Endodermal cell (in vitro differentiated cells): ENCODE data around the gene CFAP61. TPM values are rescaled to one million over a fixed set of nuclear protein-coding genes. Genes with fewer than 3 reads are reported as not detected.

Source experiments
- DNase-seq: peaks from one replicate; pipeline ENCODE4 v3.0.0-alpha.2; 2017
- H3K27ac ChIP-seq: 2 replicates; pipeline ENCODE4 v1.5.1; 2013; ENCODE audit warnings: mild to moderate bottlenecking, low read depth, low read length, moderate library complexity
- H3K27me3 ChIP-seq: 2 replicates; pipeline ENCODE4 v1.6.1; 2013; ENCODE audit warnings: mild to moderate bottlenecking, low read length, moderate library complexity; ENCODE audit not compliant: insufficient read depth, control insufficient read depth, poor library complexity, severe bottlenecking
- H3K36me3 ChIP-seq: 2 replicates; pipeline ENCODE4 v1.7.0; 2013; ENCODE audit warnings: mild to moderate bottlenecking, low read length, moderate library complexity; ENCODE audit not compliant: control insufficient read depth, insufficient read depth
- H3K4me1 ChIP-seq: one replicate; pipeline ENCODE4 v1.7.0; 2013; ENCODE audit warnings: low read length; ENCODE audit not compliant: control insufficient read depth, insufficient read depth
- H3K4me3 ChIP-seq: 2 replicates; pipeline ENCODE4 v1.5.1; 2013; ENCODE audit warnings: mild to moderate bottlenecking, low read length, moderate library complexity
- H3K9ac ChIP-seq: 2 replicates; pipeline ENCODE4 v1.6.1; 2013; ENCODE audit warnings: mild to moderate bottlenecking, low read length, moderate library complexity; ENCODE audit not compliant: poor library complexity, severe bottlenecking; ENCODE audit errors: extremely low read depth
- H3K9me3 ChIP-seq: 2 replicates; pipeline ENCODE4 v1.6.1; 2013; ENCODE audit warnings: mild to moderate bottlenecking, low read length, moderate library complexity; ENCODE audit not compliant: control insufficient read depth
- H3K27ac Mint-ChIP-seq: 2 replicates; pipeline ENCODE4 v1.8.0; 2020; ENCODE audit warnings: mixed read lengths
- H3K27me3 Mint-ChIP-seq: 2 replicates; pipeline ENCODE4 v1.8.0; 2021; ENCODE audit warnings: mild to moderate bottlenecking, mixed read lengths; ENCODE audit not compliant: insufficient read depth
- H3K36me3 Mint-ChIP-seq: 2 replicates; pipeline ENCODE4 v1.8.0; 2020; ENCODE audit warnings: low read depth, mixed read lengths
- H3K4me1 Mint-ChIP-seq: 2 replicates; pipeline ENCODE4 v1.8.0; 2020; ENCODE audit warnings: mixed read lengths
- H3K4me3 Mint-ChIP-seq: 2 replicates; pipeline ENCODE4 v1.8.0; 2020; ENCODE audit warnings: mild to moderate bottlenecking, moderate library complexity, mixed read lengths
- H3K9me3 Mint-ChIP-seq: 2 replicates; pipeline ENCODE4 v1.8.0; 2020; ENCODE audit warnings: mild to moderate bottlenecking, mixed read lengths
- CTCF ChIP-seq: fragments of 200-600 bp; sonication (generic); conservative IDR thresholded peaks from 2 replicates; pipeline ENCODE4 v1.5.0; 2021; ENCODE audit warnings: antibody characterized with exemption, mild to moderate bottlenecking
- WGBS, 2 experiments: methylation state at CpG; one replicate each; pipeline versions ENCODE4 v1.1.5 to v1.1.7; 2013; ENCODE audit warnings: missing lambda C conversion rate in 2 of 2, mixed read lengths in 1 of 2; ENCODE audit not compliant: insufficient coverage in 1 of 2, insufficient read length in 1 of 2; 5-methylcytosine and 5-hydroxymethylcytosine counted together
- total RNA-seq, 2 donors: library from RNA; stranded (reverse); fragmentation: NEBNext Ultra II Directional in 1 of 2; extraction: Animal tissue kit (Norgen Biotek cat#: 25700) in 1 of 2; gene quantifications; 2 replicates in 1 of 2; 3 replicates in 1 of 2; pipeline ENCODE4 v1.2.1, GENCODE V29; 2021

The CFAP61 gene
- total RNA-seq, 2 donors from 2014 or later, result 0.64 to 0.73 TPM

- peak overlapping the region; percentile 90 for H3K27ac ChIP-seq
- peak; percentile 76 for DNase-seq
- TF ChIP-seq CTCF, result no peak
- Mint-ChIP-seq H3K27ac (no peak overlapping the region), H3K27me3 (peaks cover 88% of the 10 kb centered on the region), H3K4me1 (peaks cover 18% of the 10 kb centered on the region), H3K36me3 (no peaks in the 10 kb centered on the region), H3K4me3 (peak overlapping the region; percentile 44), H3K9me3 (no peaks in the 10 kb centered on the region)
- H3K36me3 ChIP-seq, result no peaks in the 10 kb centered on the region
- peaks cover 94% of the 10 kb centered on the region for H3K27me3 ChIP-seq
- no peaks in the 10 kb centered on the region for H3K4me1 ChIP-seq
- H3K9me3 ChIP-seq, result no peaks in the 10 kb centered on the region
- WGBS, 2 experiments, result 1 to 2% methylated on average over 37 to 63 of the region's 63 CpGs
- no peak overlapping the region for H3K4me3 ChIP-seq
- H3K9ac ChIP-seq, result no peak overlapping the region
Measured at GRCh38 chr20:20366876-20367574, 314.7 kb downstream of the CFAP61 start.

DNA sequence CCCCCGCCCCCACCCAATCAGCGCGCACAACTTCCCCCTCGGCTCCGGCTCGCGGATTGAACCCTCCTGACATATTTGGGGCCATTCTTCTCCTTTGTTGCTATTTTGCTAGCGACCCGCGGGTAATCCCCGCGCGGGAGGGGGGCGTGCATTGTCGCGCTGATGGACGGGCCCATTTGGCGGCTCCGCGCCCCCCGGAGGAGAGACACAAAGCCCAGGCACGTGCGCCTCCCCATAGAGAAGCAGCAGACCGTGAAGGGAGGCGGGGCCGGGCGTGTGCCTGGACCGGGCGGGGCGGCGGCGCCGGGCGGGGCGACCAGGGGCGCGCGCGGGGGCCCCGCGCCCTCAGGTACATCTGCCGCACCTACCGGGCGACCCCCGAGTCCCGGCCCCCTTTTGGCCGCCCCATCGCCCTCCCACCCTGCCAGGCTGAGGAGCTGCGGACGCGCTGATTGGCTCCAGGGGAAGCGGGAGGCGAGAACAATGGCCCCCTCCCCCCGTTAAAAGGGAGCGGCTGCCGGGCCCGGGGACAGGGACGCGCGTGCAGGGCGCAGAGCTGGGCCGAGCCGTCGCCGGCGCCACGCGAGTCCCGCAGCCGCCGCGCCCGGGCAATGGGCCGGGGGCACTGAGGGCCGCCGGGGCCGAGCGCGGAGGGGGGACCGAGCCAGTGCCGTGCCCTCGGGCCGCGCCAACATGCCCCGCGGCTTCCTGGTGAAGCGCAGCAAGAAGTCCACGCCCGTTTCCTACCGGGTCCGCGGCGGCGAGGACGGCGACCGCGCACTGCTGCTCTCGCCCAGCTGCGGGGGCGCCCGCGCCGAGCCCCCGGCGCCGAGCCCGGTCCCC, 315.5 kb downstream of the CFAP61 start, which contains the start of gene INSM1:
TSS of gene INSM1 (plus strand) at position 530 of the 843 bp plus-strand sequence. CDS start at position 694, 164 bp downstream.
- Histone ChIP-seq H3K9me3 (no peaks in the 10 kb centered on the region), H3K27me3 (peaks cover 94% of the 10 kb centered on the region), H3K4me3 (no peak within 1 kb of the TSS), H3K4me1 (no peaks in the 10 kb centered on the region), H3K36me3 (no peaks in the 10 kb centered on the region), H3K9ac (no peak within 1 kb of the TSS), H3K27ac (peak within 1 kb of the TSS; percentile 90)
- Mint-ChIP-seq H3K36me3 (no peaks in the 10 kb centered on the region), H3K4me3 (peak within 1 kb of the TSS; percentile 44), H3K9me3 (no peaks in the 10 kb centered on the region), H3K27ac (no peak within 1 kb of the TSS), H3K27me3 (peaks cover 88% of the 10 kb centered on the region), H3K4me1 (peaks cover 15% of the 10 kb centered on the region)
- no peak for TF ChIP-seq CTCF
- peak; percentile 76 for DNase-seq
- WGBS, 2 experiments, result 0 to 1% methylated on average over 27 to 108 of the region's 108 CpGs

- H3K36me3 Mint-ChIP-seq, result no peaks in the 10 kb centered on the region
- H3K27me3 Mint-ChIP-seq, result peaks cover 88% of the 10 kb centered on the region
- no peak overlapping the region for H3K4me3 ChIP-seq
- peak; percentile 57 for DNase-seq
- H3K27me3 ChIP-seq, result peaks cover 94% of the 10 kb centered on the region
- H3K27ac ChIP-seq, result no peak overlapping the region
- H3K27ac Mint-ChIP-seq, result no peak overlapping the region
- peaks cover 15% of the 10 kb centered on the region for H3K4me1 Mint-ChIP-seq
- H3K9me3 ChIP-seq, result no peaks in the 10 kb centered on the region
- 0 to 1% methylated on average over 12 to 130 of the region's 130 CpGs for WGBS, 2 experiments
- no peaks in the 10 kb centered on the region for H3K4me1 ChIP-seq
- no peaks in the 10 kb centered on the region for H3K9me3 Mint-ChIP-seq
- H3K9ac ChIP-seq, result no peak overlapping the region
- H3K4me3 Mint-ChIP-seq, result no peak overlapping the region
- no peaks in the 10 kb centered on the region for H3K36me3 ChIP-seq
- no peak for TF ChIP-seq CTCF
Measured at GRCh38 chr20:20368418-20369249, 316.3 kb downstream of the CFAP61 start.
